A549 (cell line): ENCODE data around the gene MAN1C1. TPM values are rescaled to one million over a fixed set of nuclear protein-coding genes. Genes with fewer than 3 reads are reported as not detected.

Experiments used
- ATAC-seq, 2 experiments: fragments of 200-7000 bp in 1 of 2; fragments of >200 bp in 1 of 2; cut with Nextera tagmentation in 1 of 2; cut with Tn5 transposase in 1 of 2; 3 replicates each; pipeline versions ENCODE4 v1.8.0 to v1.9.1; 2018 to 2020; ENCODE audit warnings: mild to moderate bottlenecking in 1 of 2, moderate library complexity in 1 of 2
- CTCF ChIA-PET: fragments of 300-600 bp; sonication (Branson Sonifier 250); formaldehyde crosslinking; extraction: SDS; loops from one replicate; lab custom pipeline; 2021; ENCODE audit warnings: antibody characterized with exemption, inconsistent platforms; lab: Yijun Ruan, JAX
- POLR2A ChIA-PET: fragments of 350-600 bp; formaldehyde crosslinking; extraction: SDS; loops from one replicate; lab custom pipeline; 2021; ENCODE audit warnings: antibody characterized with exemption, inconsistent platforms; lab: Yijun Ruan, JAX
- DNase-seq, 2 experiments: peaks; one replicate each; pipeline versions ENCODE4 v3.0.0 to v3.0.0-alpha.2; 2011 to 2016; ENCODE audit warnings: low read depth in 1 of 2, low spot score in 1 of 2
- FAIRE-seq: peaks from 2 replicates; lab custom pipeline; 2011; peaks lifted over from hg19 to GRCh38; lab: Jason Lieb, UNC
- H3K27ac ChIP-seq, 2 experiments: fragments of >200 bp; sonication (Bioruptor Twin); formaldehyde crosslinking; 3 replicates each; pipeline ENCODE4 v1.5.1; 2016 to 2017
- H3K4me1 ChIP-seq: fragments of >200 bp; sonication (Bioruptor Twin); formaldehyde crosslinking; 3 replicates; pipeline ENCODE4 v1.6.1; 2016
- H3K4me2 ChIP-seq: fragments of >200 bp; sonication (Bioruptor Twin); formaldehyde crosslinking; 3 replicates; pipeline ENCODE4 v1.6.1; 2016
- H3K4me3 ChIP-seq: fragments of >200 bp; sonication (Bioruptor Twin); formaldehyde crosslinking; 3 replicates; pipeline ENCODE4 v1.5.1; 2016
- H3K9me3 ChIP-seq: fragments of >200 bp; sonication (Bioruptor Twin); formaldehyde crosslinking; 3 replicates; pipeline ENCODE4 v1.6.1; 2016
- BHLHE40 ChIP-seq: IDR thresholded peaks from 2 replicates; pipeline ENCODE4 v1.6.1; 2012; ENCODE audit warnings: low read depth, low read length, inconsistent platforms
- CBX8 ChIP-seq: fragments of 200-600 bp; sonication (generic); IDR thresholded peaks from 2 replicates; pipeline ENCODE4 v1.6.1; 2016
- EHF ChIP-seq: fragments of 250-450 bp; sonication (Bioruptor Pico); IDR thresholded peaks from 2 replicates; pipeline ENCODE4 v1.5.0; 2020; ENCODE audit warnings: mild to moderate bottlenecking
- EHMT2 ChIP-seq: fragments of 200-600 bp; sonication (generic); IDR thresholded peaks from 2 replicates; pipeline ENCODE4 v1.6.1; 2016; ENCODE audit warnings: antibody characterized with exemption, low read depth, mild to moderate bottlenecking, moderate library complexity
- FOSB ChIP-seq: fragments of 250-450 bp; sonication (Bioruptor Pico); IDR thresholded peaks from 2 replicates; pipeline ENCODE4 v1.5.0; 2020; ENCODE audit warnings: mild to moderate bottlenecking, moderate library complexity
- FOSL2 ChIP-seq, 2 experiments: fragments of 450-650 bp in 1 of 2; fragments of >200 bp in 1 of 2; sonication (Bioruptor Twin) in 1 of 2; formaldehyde crosslinking; IDR thresholded peaks; 2 replicates each; pipeline versions ENCODE4 v1.5.0 to v1.6.1; 2016 to 2020; ENCODE audit warnings: mild to moderate bottlenecking in 1 of 2, moderate library complexity in 1 of 2
- FOXS1 ChIP-seq: fragments of 250-450 bp; sonication (Bioruptor Pico); IDR thresholded peaks from 2 replicates; pipeline ENCODE4 v1.5.0; 2020; ENCODE audit warnings: mild to moderate bottlenecking, moderate library complexity
- GATA3 ChIP-seq: IDR thresholded peaks from 2 replicates; pipeline ENCODE4 v1.6.1; 2012; ENCODE audit warnings: borderline replicate concordance
- HDAC2 ChIP-seq: fragments of 200-600 bp; sonication (generic); IDR thresholded peaks from 2 replicates; pipeline ENCODE4 v1.6.1; 2016
- HEYL ChIP-seq: fragments of 250-450 bp; sonication (Bioruptor Pico); IDR thresholded peaks from 2 replicates; pipeline ENCODE4 v1.8.0; 2021; ENCODE audit warnings: mild to moderate bottlenecking, moderate library complexity
- HOXA7 ChIP-seq: fragments of 250-450 bp; sonication (Bioruptor Pico); IDR thresholded peaks from 2 replicates; pipeline ENCODE4 v1.5.0; 2020; ENCODE audit warnings: mild to moderate bottlenecking, moderate library complexity
- HOXB13 ChIP-seq: fragments of 250-450 bp; sonication (Bioruptor Pico); IDR thresholded peaks from 2 replicates; pipeline ENCODE4 v1.5.0; 2020; ENCODE audit warnings: low read depth, mild to moderate bottlenecking, moderate library complexity
- HOXB5 ChIP-seq: fragments of 250-450 bp; sonication (Bioruptor Pico); IDR thresholded peaks from 2 replicates; pipeline ENCODE4 v1.5.0; 2020; ENCODE audit warnings: mild to moderate bottlenecking, moderate library complexity
- MYC ChIP-seq: IDR thresholded peaks from 2 replicates; pipeline ENCODE4 v1.6.1; 2012; ENCODE audit warnings: mild to moderate bottlenecking, inconsistent platforms, low read length, improper control_type of control experiment, borderline replicate concordance
- NPAS2 ChIP-seq: fragments of 250-450 bp; sonication (Bioruptor Pico); IDR thresholded peaks from 2 replicates; pipeline ENCODE4 v1.8.0; 2022; ENCODE audit warnings: mild to moderate bottlenecking, moderate library complexity, borderline replicate concordance
- RAD21 ChIP-seq, 2 experiments: fragments of >200 bp in 1 of 2; sonication (Bioruptor Twin) in 1 of 2; formaldehyde crosslinking in 1 of 2; IDR thresholded peaks in 1 of 2; conservative IDR thresholded peaks in 1 of 2; 2 replicates in 1 of 2; 3 replicates in 1 of 2; pipeline ENCODE4 v1.6.1; 2012 to 2018; ENCODE audit warnings: inconsistent platforms in 1 of 2
- RCOR1 ChIP-seq: fragments of 150-350 bp; IDR thresholded peaks from 2 replicates; pipeline ENCODE4 v1.6.1; 2014; ENCODE audit warnings: antibody characterized with exemption, low read length, low read depth
- RFX5 ChIP-seq: fragments of 450-650 bp; IDR thresholded peaks from 2 replicates; pipeline ENCODE4 v1.7.1; 2014; ENCODE audit warnings: antibody characterized with exemption, mild to moderate bottlenecking, moderate library complexity
- RNF2 ChIP-seq: fragments of 200-600 bp; sonication (generic); IDR thresholded peaks from 2 replicates; pipeline ENCODE4 v1.6.1; 2016; ENCODE audit warnings: low read depth, mild to moderate bottlenecking, antibody characterized with exemption, moderate library complexity, borderline replicate concordance
- SREBF2 ChIP-seq: fragments of 450-650 bp; IDR thresholded peaks from 2 replicates; pipeline ENCODE4 v1.6.1; 2014; ENCODE audit warnings: mild to moderate bottlenecking, moderate library complexity
- TP53 ChIP-seq: fragments of 250-450 bp; sonication (Bioruptor Pico); IDR thresholded peaks from 2 replicates; pipeline ENCODE4 v1.5.0; 2021; ENCODE audit warnings: mild to moderate bottlenecking, moderate library complexity
- ZFP36 ChIP-seq: fragments of 450-650 bp; IDR thresholded peaks from 2 replicates; pipeline ENCODE4 v1.6.1; 2014; ENCODE audit warnings: borderline replicate concordance; ENCODE audit not compliant: partially characterized antibody
- ZSCAN20 ChIP-seq: fragments of 250-450 bp; sonication (Bioruptor Pico); IDR thresholded peaks from 2 replicates; pipeline ENCODE4 v1.8.0; 2022; ENCODE audit warnings: mild to moderate bottlenecking, moderate library complexity
- WGBS: methylation state at CpG from one replicate; pipeline ENCODE4 v1.1.6; 2017; ENCODE audit errors: missing lambda C conversion rate; 5-methylcytosine and 5-hydroxymethylcytosine counted together
- polyA plus RNA-seq, 4 experiments: library from polyadenylated mRNA; depleted of rRNA in 3 of 4; stranded (reverse); fragments of >200 nt; fragmentation: RNase III in 1 of 4; extraction: RNeasy Plus Mini Kit Qiagen cat#74134 plus additional on column Dnase treatment in 1 of 4; gene quantifications; 2 replicates in 3 of 4; 3 replicates in 1 of 4; pipeline ENCODE4 v1.2.3, GENCODE V29; 2011 to 2017
- TF ChIP-seq, protein P1 (sequence below): IDR thresholded peaks from 2 replicates; pipeline ENCODE4 v1.6.1; 2012
- TF ChIP-seq, protein P2 (sequence below): fragments of 150-350 bp; IDR thresholded peaks from 2 replicates; pipeline ENCODE4 v1.6.1; 2014; ENCODE audit warnings: low read depth, mild to moderate bottlenecking, low read length
- TF ChIP-seq, protein P3 (sequence below): IDR thresholded peaks from 2 replicates; pipeline ENCODE4 v1.6.1; 2012

Gene MAN1C1
- polyA plus RNA-seq, 2 of the 4 experiments (the other 2 are of a cell fraction) = 0.22 to 0.27 TPM

DNA sequence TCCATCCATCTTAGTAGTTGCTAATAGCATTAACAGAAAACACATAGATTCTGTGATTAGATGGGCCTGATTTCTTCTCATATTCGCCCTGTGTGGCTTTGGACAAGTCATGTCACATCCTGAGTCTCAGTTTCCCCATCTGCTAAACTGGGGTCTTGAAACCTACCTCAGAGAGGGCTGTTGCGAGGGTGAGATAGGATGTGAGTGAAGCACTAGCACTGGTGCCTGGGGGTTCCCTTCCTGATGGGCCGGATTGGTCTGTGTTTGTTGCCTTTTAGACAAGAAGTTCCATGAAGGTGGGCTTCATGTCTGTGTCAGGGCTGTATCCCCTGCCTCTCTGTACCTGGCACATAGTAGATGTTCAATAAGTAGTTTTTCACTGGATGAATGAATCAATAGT lies 3.5 kb upstream of the MAN1C1 start:
- WGBS = 71% methylated on average over 3 of the region's 3 CpGs
- no peak for DNase-seq
- no peaks in the 10 kb centered on the region for H3K9me3 ChIP-seq
- no peak for ATAC-seq
- ChIA-PET CTCF (interaction anchor here (0.6 to 0.9 kb wide), 2 partner anchors 197 to 306 kb away, joined by 3 read pairs; no protein-coding TSS in a partner anchor), POLR2A (no interaction called here)
- no peak overlapping the region for H3K4me2 ChIP-seq
- H3K27ac ChIP-seq = no peak overlapping the region
- no peak for TF ChIP-seq FOXS1 (CRISPR knock-in tag)
- no peak for TF ChIP-seq TP53 (CRISPR knock-in tag)
- no peak for TF ChIP-seq RNF2
- TF ChIP-seq RFX5 = no peak
- TF ChIP-seq, protein P1, sequence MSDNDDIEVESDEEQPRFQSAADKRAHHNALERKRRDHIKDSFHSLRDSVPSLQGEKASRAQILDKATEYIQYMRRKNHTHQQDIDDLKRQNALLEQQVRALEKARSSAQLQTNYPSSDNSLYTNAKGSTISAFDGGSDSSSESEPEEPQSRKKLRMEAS = no peak
- no peak for TF ChIP-seq CBX8
- TF ChIP-seq RAD21 (conservative IDR thresholded peaks at IDR 0.05 in 1 of 2, IDR thresholded peaks at IDR 0.05 in 1 of 2) = no peak
- no peak for TF ChIP-seq FOSL2 (IDR thresholded peaks at IDR 0.05)
- TF ChIP-seq FOSL2 (CRISPR knock-in tag; IDR thresholded peaks at IDR 0.05) = no peak
- TF ChIP-seq HOXB5 (CRISPR knock-in tag) = no peak
- TF ChIP-seq, protein P2, sequence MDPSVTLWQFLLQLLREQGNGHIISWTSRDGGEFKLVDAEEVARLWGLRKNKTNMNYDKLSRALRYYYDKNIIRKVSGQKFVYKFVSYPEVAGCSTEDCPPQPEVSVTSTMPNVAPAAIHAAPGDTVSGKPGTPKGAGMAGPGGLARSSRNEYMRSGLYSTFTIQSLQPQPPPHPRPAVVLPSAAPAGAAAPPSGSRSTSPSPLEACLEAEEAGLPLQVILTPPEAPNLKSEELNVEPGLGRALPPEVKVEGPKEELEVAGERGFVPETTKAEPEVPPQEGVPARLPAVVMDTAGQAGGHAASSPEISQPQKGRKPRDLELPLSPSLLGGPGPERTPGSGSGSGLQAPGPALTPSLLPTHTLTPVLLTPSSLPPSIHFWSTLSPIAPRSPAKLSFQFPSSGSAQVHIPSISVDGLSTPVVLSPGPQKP = no peak
- TF ChIP-seq RCOR1 = no peak
- no peak for TF ChIP-seq NPAS2
- TF ChIP-seq HOXA7 = no peak
- no peak for TF ChIP-seq HOXB13 (CRISPR knock-in tag)
- no peak for FAIRE-seq
- no peak overlapping the region for H3K4me3 ChIP-seq
- 0 out of 3 replicates have a peak, but pooled peaks cover 8% of the 10 kb centered on the region for H3K4me1 ChIP-seq

DNA sequence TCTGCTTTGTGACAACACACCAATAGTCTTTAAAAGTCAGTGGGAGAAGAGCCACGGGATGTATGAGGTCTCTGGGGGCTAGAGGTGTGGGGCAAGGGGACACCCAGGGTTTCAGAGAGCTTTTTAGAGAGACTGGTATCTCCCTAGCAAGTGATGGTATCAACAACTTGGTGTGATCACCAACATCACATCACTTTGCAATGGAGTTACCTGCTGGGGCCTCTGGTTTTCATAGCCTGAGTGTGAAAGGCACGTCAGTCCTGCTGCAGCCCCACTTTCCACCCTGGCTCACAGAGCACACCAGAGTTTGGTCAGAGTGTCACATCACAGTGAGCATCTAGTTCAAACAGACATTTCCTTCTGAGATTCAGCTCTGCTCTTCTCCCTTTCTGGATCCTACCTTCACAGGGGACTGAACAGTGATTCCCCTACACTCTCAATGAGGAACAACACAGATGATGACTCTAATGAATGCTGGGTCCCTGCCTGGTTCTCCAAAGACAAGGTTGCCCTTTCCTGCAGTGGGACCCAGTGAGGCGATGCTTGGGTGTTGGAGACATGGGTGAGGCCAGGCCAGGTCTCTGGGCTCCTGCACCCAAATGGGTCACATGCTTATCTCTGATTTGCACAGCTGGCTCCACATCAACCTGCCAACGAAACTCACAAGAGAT lies 2.0 kb upstream of the MAN1C1 start:
- Histone ChIP-seq H3K4me2 (no peak overlapping the region), H3K4me1 (0 out of 3 replicates have a peak, but pooled peaks cover 8% of the 10 kb centered on the region), H3K27ac (no peak overlapping the region), H3K4me3 (no peak overlapping the region), H3K9me3 (no peaks in the 10 kb centered on the region)
- ATAC-seq (no peak), FAIRE-seq (no peak), DNase-seq (no peak)
- POLR2A ChIA-PET = no interaction called here
- CTCF ChIA-PET = interaction anchor here (1.1 to 1.5 kb wide), 5 partner anchors 36 to 196 kb away, joined by 3 to 5 read pairs (median 3); no protein-coding TSS in a partner anchor
- WGBS = 69% methylated on average over 4 of the region's 4 CpGs
- TF ChIP-seq FOSB (CRISPR knock-in tag) = no peak
- no peak for TF ChIP-seq HEYL
- TF ChIP-seq ZFP36 = no peak
- no peak for TF ChIP-seq BHLHE40
- TF ChIP-seq GATA3 = no peak
- TF ChIP-seq HDAC2 = no peak
- TF ChIP-seq FOSL2 (IDR thresholded peaks at IDR 0.05) = no peak
- no peak for TF ChIP-seq FOSL2 (CRISPR knock-in tag; IDR thresholded peaks at IDR 0.05)
- no peak for TF ChIP-seq EHMT2
- no peak for TF ChIP-seq ZSCAN20
- no peak for TF ChIP-seq SREBF2
- no peak for TF ChIP-seq MYC
- TF ChIP-seq, protein P3, sequence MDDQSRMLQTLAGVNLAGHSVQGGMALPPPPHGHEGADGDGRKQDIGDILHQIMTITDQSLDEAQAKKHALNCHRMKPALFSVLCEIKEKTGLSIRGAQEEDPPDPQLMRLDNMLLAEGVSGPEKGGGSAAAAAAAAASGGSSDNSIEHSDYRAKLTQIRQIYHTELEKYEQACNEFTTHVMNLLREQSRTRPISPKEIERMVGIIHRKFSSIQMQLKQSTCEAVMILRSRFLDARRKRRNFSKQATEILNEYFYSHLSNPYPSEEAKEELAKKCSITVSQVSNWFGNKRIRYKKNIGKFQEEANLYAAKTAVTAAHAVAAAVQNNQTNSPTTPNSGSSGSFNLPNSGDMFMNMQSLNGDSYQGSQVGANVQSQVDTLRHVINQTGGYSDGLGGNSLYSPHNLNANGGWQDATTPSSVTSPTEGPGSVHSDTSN = no peak
- TF ChIP-seq RCOR1 = no peak
- TF ChIP-seq EHF (CRISPR knock-in tag) = no peak
